Measurements from ENCODE around the gene DNAJC18. TPM values are rescaled to one million over a fixed set of nuclear protein-coding genes. Genes with fewer than 3 reads are reported as not detected.

Gene DNAJC18
- total RNA-seq, 2 donors from 2014 or later: 7.3 to 11.5 TPM

DNA sequence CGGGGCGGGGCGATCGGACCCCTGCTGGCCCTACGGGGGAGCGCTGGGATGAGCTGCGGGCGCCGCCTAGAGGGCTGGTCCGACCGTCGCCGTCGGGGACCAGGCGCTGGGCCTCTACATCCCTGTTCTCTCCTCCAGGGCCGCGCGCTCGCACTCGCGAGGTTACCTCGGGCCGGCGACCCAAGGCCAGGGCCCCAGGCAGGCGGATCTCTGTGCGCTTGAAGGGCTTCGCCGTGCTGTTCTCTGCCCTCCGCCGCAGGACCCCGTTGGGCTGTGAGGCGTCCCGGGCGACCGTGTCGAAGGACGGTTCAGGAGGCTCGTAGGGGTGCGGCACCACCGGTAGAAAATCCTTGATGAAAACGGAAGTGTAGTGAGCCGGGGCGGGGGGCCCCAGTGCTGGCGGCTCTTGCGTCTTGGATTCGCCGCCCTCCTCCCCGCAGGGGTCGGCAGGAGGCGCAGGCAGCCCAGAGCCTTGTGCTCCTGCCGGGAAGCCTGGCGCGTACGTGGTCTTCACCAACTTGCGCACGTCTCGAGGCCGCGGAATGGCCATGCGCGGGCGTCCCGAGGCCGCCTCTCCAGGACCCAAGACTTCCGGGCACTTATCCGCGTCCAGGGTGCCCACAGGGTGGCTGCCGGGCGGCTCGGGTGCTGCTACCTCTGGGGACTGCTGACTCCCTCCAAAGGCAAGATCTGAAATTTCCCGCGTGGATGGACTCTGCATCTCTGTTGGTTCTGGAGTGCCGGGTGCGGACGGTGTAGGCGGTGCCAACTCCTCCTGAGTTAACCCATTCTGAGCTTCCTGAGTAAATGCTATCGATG lies 46.4 kb downstream of the DNAJC18 start:
- intact Hi-C loops (cut with DNase I): no loop called here
- peaks cover 36% of the 10 kb centered on the region for H3K4me1 ChIP-seq (replicated peaks)
- H3K9me3 ChIP-seq: no peaks in the 10 kb centered on the region
- no peak for TF ChIP-seq POLR2AphosphoS5 (IDR thresholded peaks at IDR 0.05)
- TF ChIP-seq, protein P1, sequence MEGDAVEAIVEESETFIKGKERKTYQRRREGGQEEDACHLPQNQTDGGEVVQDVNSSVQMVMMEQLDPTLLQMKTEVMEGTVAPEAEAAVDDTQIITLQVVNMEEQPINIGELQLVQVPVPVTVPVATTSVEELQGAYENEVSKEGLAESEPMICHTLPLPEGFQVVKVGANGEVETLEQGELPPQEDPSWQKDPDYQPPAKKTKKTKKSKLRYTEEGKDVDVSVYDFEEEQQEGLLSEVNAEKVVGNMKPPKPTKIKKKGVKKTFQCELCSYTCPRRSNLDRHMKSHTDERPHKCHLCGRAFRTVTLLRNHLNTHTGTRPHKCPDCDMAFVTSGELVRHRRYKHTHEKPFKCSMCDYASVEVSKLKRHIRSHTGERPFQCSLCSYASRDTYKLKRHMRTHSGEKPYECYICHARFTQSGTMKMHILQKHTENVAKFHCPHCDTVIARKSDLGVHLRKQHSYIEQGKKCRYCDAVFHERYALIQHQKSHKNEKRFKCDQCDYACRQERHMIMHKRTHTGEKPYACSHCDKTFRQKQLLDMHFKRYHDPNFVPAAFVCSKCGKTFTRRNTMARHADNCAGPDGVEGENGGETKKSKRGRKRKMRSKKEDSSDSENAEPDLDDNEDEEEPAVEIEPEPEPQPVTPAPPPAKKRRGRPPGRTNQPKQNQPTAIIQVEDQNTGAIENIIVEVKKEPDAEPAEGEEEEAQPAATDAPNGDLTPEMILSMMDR (IDR thresholded peaks at IDR 0.05): peak in 3 of 4 experiments; percentile 55 to 89 (median 76)
- 10% methylated on average over 49 of the region's 77 CpGs for WGBS
- peak overlapping the region; percentile 30 to 39 for H3K4me3 ChIP-seq
- H3K27me3 ChIP-seq (replicated peaks; ENCODE audit: insufficient read depth): no peaks in the 10 kb centered on the region
- peak; percentile 55 for DNase-seq (ENCODE audit: low spot score)
- H3K36me3 ChIP-seq: no peaks in the 10 kb centered on the region
- peak overlapping the region; percentile 67 to 83 for H3K27ac ChIP-seq

GRCh38 chr5:139392324-139392677 lies 47.0 kb downstream of the DNAJC18 start:
- TF ChIP-seq, protein P1 (IDR thresholded peaks at IDR 0.05): no peak
- intact Hi-C loops (cut with DNase I): no loop called here
- no peaks in the 10 kb centered on the region for H3K27me3 ChIP-seq (replicated peaks; ENCODE audit: insufficient read depth)
- peak overlapping the region; percentile 30 to 39 for H3K4me3 ChIP-seq
- peaks cover 40% of the 10 kb centered on the region for H3K4me1 ChIP-seq (replicated peaks)
- peak overlapping the region; percentile 67 to 83 for H3K27ac ChIP-seq
- WGBS: 20% methylated on average over 36 of the region's 36 CpGs
- no peaks in the 10 kb centered on the region for H3K9me3 ChIP-seq
- no peaks in the 10 kb centered on the region for H3K36me3 ChIP-seq
- DNase-seq (ENCODE audit: low spot score): no peak

DNA sequence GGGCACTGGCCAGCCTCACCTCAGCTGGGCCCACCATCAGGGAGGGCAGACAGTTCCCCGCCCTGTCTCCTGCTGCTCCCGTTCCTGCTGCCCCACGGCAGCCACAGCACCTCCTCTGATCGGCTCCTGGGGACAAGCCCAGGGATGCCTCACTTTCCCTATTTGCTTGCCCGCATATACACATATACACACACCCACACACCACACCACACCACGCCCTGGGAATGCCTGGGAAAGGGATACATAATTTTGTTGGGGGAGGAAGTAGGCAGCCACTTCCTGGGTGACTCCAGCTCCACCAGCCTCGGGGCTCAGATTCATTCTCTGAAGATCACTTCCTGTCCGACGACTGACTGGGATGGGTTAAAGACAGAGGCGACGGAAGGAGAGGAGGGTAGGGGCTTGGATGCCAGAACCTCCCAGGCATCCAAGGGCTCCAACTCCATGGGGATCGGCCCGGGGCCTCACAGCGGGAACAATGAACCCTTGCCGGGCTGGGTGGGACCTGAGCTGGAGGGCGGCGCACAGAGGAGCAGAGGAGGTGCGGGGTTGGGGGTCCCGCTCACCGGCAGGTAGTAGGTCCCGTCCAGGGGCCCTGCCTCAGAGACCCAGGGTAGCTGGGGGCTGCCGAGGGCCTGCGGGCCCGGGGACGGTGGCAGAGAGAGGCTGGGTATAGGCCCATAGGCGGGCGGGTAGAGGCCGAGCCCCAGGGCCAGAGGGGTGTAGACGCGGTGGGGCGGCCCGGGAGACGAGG lies 47.6 kb downstream of the DNAJC18 start:
- WGBS: 58% methylated on average over 33 of the region's 33 CpGs
- H3K4me3 ChIP-seq: peak overlapping the region; percentile 30 to 39
- intact Hi-C loops (cut with DNase I): no loop called here
- DNase-seq (ENCODE audit: low spot score): no peak
- peak overlapping the region; percentile 67 to 83 for H3K27ac ChIP-seq
- H3K4me1 ChIP-seq (replicated peaks): peaks cover 40% of the 10 kb centered on the region
- TF ChIP-seq POLR2A (IDR thresholded peaks at IDR 0.05) (no peak), POLR2AphosphoS5 (IDR thresholded peaks at IDR 0.05) (no peak)
- TF ChIP-seq, protein P1 (IDR thresholded peaks at IDR 0.05): no peak
- no peaks in the 10 kb centered on the region for H3K27me3 ChIP-seq (replicated peaks; ENCODE audit: insufficient read depth)
- H3K36me3 ChIP-seq: no peaks in the 10 kb centered on the region
- H3K9me3 ChIP-seq: no peaks in the 10 kb centered on the region

GRCh38 chr5:139390639-139391569 lies 48.4 kb downstream of the DNAJC18 start:
- 87% methylated on average over 10 of the region's 10 CpGs for WGBS
- H3K27me3 ChIP-seq (replicated peaks; ENCODE audit: insufficient read depth): no peaks in the 10 kb centered on the region
- H3K4me1 ChIP-seq (replicated peaks): peaks cover 40% of the 10 kb centered on the region
- H3K36me3 ChIP-seq: no peaks in the 10 kb centered on the region
- no peak overlapping the region for H3K4me3 ChIP-seq
- TF ChIP-seq POLR2AphosphoS5 (IDR thresholded peaks at IDR 0.05) (no peak), POLR2A (IDR thresholded peaks at IDR 0.05) (no peak)
- TF ChIP-seq, protein P1 (IDR thresholded peaks at IDR 0.05): no peak
- no peaks in the 10 kb centered on the region for H3K9me3 ChIP-seq
- H3K27ac ChIP-seq: peak overlapping the region; percentile 67 to 83
- no peak for DNase-seq (ENCODE audit: low spot score)
- intact Hi-C loops (cut with DNase I): no loop called here
